ENCODE measurements around the gene TAF4. TPM values are rescaled to one million over a fixed set of nuclear protein-coding genes. Genes with fewer than 3 reads are reported as not detected.
"Not testable (repeated sequence)": the region's sequence is repeated elsewhere in the genome, so short reads cannot be mapped to it uniquely, and the experiment has no call there.

Gene TAF4
- total RNA-seq, 1 donor from 2014 or later: 21.2 TPM

GRCh38 chr20:62083312-62083711 lies 17.6 kb upstream of the TAF4 start:
- no peak for DNase-seq (ENCODE audit: extremely low read depth, low read depth, low spot score)

GRCh38 chr20:62080249-62080990 lies 14.7 kb upstream of the TAF4 start:
- DNase-seq (ENCODE audit: extremely low read depth, low read depth, low spot score): no peak

- DNase-seq (ENCODE audit: extremely low read depth, low read depth, low spot score): no peak
Measured at GRCh38 chr20:62079166-62079565, 13.5 kb upstream of the TAF4 start.

GRCh38 chr20:62073323-62073722 lies 7.6 kb upstream of the TAF4 start:
- DNase-seq (ENCODE audit: extremely low read depth, low read depth, low spot score): no peak

GRCh38 chr20:62071669-62072430 lies 6.2 kb upstream of the TAF4 start:
- not testable (repeated sequence) for DNase-seq (ENCODE audit: extremely low read depth, low read depth, low spot score)

GRCh38 chr20:62069741-62070216 lies 4.1 kb upstream of the TAF4 start:
- DNase-seq (ENCODE audit: extremely low read depth, low read depth, low spot score): no peak

- no peak for DNase-seq (ENCODE audit: extremely low read depth, low read depth, low spot score)
Measured at GRCh38 chr20:62068997-62069396, 3.3 kb upstream of the TAF4 start.

- DNase-seq (ENCODE audit: extremely low read depth, low read depth, low spot score): no peak
Measured at GRCh38 chr20:62067547-62068260, 2.0 kb upstream of the TAF4 start.

GRCh38 chr20:62066983-62067433 lies 1.3 kb upstream of the TAF4 start:
- DNase-seq (ENCODE audit: extremely low read depth, low read depth, low spot score): no peak

GRCh38 chr20:62066339-62066982 lies 780 bp upstream of the TAF4 start:
- peak; percentile 16 for DNase-seq (ENCODE audit: extremely low read depth, low read depth, low spot score)

- no peak for DNase-seq (ENCODE audit: extremely low read depth, low read depth, low spot score)
Measured at GRCh38 chr20:62064770-62065673, 659 bp downstream of the TAF4 start.

GRCh38 chr20:62063981-62064769 lies 1.5 kb downstream of the TAF4 start:
- DNase-seq (ENCODE audit: extremely low read depth, low read depth, low spot score): no peak

GRCh38 chr20:62063315-62063980 lies 2.2 kb downstream of the TAF4 start:
- no peak for DNase-seq (ENCODE audit: extremely low read depth, low read depth, low spot score)

GRCh38 chr20:62062661-62063314 lies 2.9 kb downstream of the TAF4 start:
- no peak for DNase-seq (ENCODE audit: extremely low read depth, low read depth, low spot score)

GRCh38 chr20:62061851-62062423 lies 3.7 kb downstream of the TAF4 start:
- DNase-seq (ENCODE audit: extremely low read depth, low read depth, low spot score): no peak

GRCh38 chr20:62060631-62061541 lies 4.8 kb downstream of the TAF4 start:
- no peak for DNase-seq (ENCODE audit: extremely low read depth, low read depth, low spot score)

Measured in glomerular endothelial cell (primary cell).